K562 (cell line): Measurements from ENCODE around the gene UBE2L3. TPM values are rescaled to one million over a fixed set of nuclear protein-coding genes. Genes with fewer than 3 reads are reported as not detected.
A peak's percentile ranks its signal among the peaks of the same experiment; 100 is the strongest.

Experiments
- BRD4 ChIP-seq: fragments of 200-600 bp; sonication (generic); IDR thresholded peaks from 2 replicates; pipeline ENCODE4 v1.6.1; 2017; ENCODE audit warnings: inconsistent platforms
- DPF2 ChIP-seq: fragments of 450-650 bp; IDR thresholded peaks from 2 replicates; pipeline ENCODE4 v1.6.1; 2016
- E2F3 ChIP-seq: fragments of 250-450 bp; sonication (Bioruptor Pico); IDR thresholded peaks from 2 replicates; pipeline ENCODE4 v1.4.0; 2020; ENCODE audit warnings: mild to moderate bottlenecking
- ELF1 ChIP-seq: fragments of 200-800 bp; sonication (Bioruptor generic); IDR thresholded peaks from 2 replicates; pipeline ENCODE4 v1.6.1; 2016; ENCODE audit warnings: missing genetic modification characterization, missing compliant biosample characterization
- ETV5 ChIP-seq: sonication (generic); formaldehyde crosslinking; IDR thresholded peaks from 2 replicates; pipeline ENCODE4 v1.4.0; 2020; ENCODE audit warnings: low read depth, mild to moderate bottlenecking, missing genetic modification reagents
- ILF3 ChIP-seq: fragments of 450-650 bp; IDR thresholded peaks from 2 replicates; pipeline ENCODE4 v1.6.1; 2018; ENCODE audit warnings: antibody characterized with exemption, mild to moderate bottlenecking, moderate library complexity, borderline replicate concordance
- JUN ChIP-seq, 2 experiments: sonication (generic) in 1 of 2; formaldehyde crosslinking in 1 of 2; IDR thresholded peaks; 2 replicates each; pipeline versions ENCODE4 v1.6.1 to v1.8.0; 2012 to 2022; ENCODE audit warnings: borderline replicate concordance in 2 of 2, mild to moderate bottlenecking in 2 of 2, improper control_type of control experiment in 1 of 2, low read depth in 1 of 2, low read length in 1 of 2, missing genetic modification reagents in 1 of 2
- MCM5 ChIP-seq: fragments of 450-650 bp; IDR thresholded peaks from 2 replicates; pipeline ENCODE4 v1.6.1; 2016; ENCODE audit warnings: low read depth
- RBM34 ChIP-seq: fragments of 200-400 bp; formaldehyde crosslinking; IDR thresholded peaks from 2 replicates; pipeline ENCODE4 v1.6.1; 2018; ENCODE audit warnings: low read length, borderline replicate concordance; ENCODE audit not compliant: insufficient read depth
- RFX5 ChIP-seq: IDR thresholded peaks from 2 replicates; pipeline ENCODE4 v1.6.1; 2011; ENCODE audit warnings: low read depth, mild to moderate bottlenecking, improper control_type of control experiment, low read length
- SIX5 ChIP-seq, 2 experiments: IDR thresholded peaks; 2 replicates each; pipeline ENCODE4 v1.6.1; 2011; ENCODE audit warnings: low read length in 2 of 2, borderline replicate concordance in 1 of 2, low read depth in 1 of 2, mild to moderate bottlenecking in 1 of 2, moderate library complexity in 1 of 2; ENCODE audit not compliant: insufficient read depth in 1 of 2
- SMAD2 ChIP-seq: fragments of 150-350 bp; IDR thresholded peaks from 2 replicates; pipeline ENCODE4 v1.6.1; 2014; ENCODE audit warnings: low read depth, mild to moderate bottlenecking, low read length
- ZFP36 ChIP-seq: fragments of 150-350 bp; IDR thresholded peaks from 2 replicates; pipeline ENCODE4 v1.6.1; 2018; ENCODE audit warnings: low read length, low read depth; ENCODE audit not compliant: partially characterized antibody
- ZKSCAN1 ChIP-seq: fragments of 150-350 bp; IDR thresholded peaks from 2 replicates; pipeline ENCODE4 v1.6.1; 2016; ENCODE audit warnings: low read depth, low read length
- ZNF232 ChIP-seq: sonication (generic); formaldehyde crosslinking; IDR thresholded peaks from 2 replicates; pipeline ENCODE4 v1.8.0; 2022; ENCODE audit warnings: mild to moderate bottlenecking, missing genetic modification reagents
- polyA plus RNA-seq, 8 experiments: library from polyadenylated mRNA; depleted of rRNA in 4 of 8; stranded (reverse) in 5 of 8; unstranded in 3 of 8; fragments of >200 nt; fragmentation: Nextera tagmentation in 2 of 8; fragmentation: Illumina TruSeq in 1 of 8; extraction: Ambion mirVana in 2 of 8; extraction: Trizol in 1 of 8; gene quantifications; 2 replicates each; pipeline versions ENCODE4 v1.2.1 to v1.2.3, GENCODE V29; 2011 to 2014; ENCODE audit warnings: inconsistent platforms in 1 of 8, missing spikeins in 1 of 8
- total RNA-seq, 7 experiments: library from RNA; depleted of rRNA in 6 of 7; stranded (reverse); fragments of >200 nt in 6 of 7; fragmentation: Illumina TruSeq in 2 of 7; extraction: Trizol in 2 of 7; gene quantifications; 2 replicates each; pipeline versions ENCODE4 v1.2.1 to v1.2.3, GENCODE V29; 2011 to 2021; ENCODE audit warnings: low replicate concordance in 1 of 7
- TF ChIP-seq, protein P1 (sequence below): sonication (generic); formaldehyde crosslinking; IDR thresholded peaks from 2 replicates; pipeline ENCODE4 v1.8.1; 2022; ENCODE audit warnings: missing genetic modification reagents
- TF ChIP-seq, protein P2 (sequence below): fragments of 450-650 bp; IDR thresholded peaks from one replicate; pipeline ENCODE4 v1.6.1; 2018; ENCODE audit warnings: mild to moderate bottlenecking, moderate library complexity; ENCODE audit not compliant: partially characterized antibody
- TF ChIP-seq, protein P3 (sequence below): sonication (generic); formaldehyde crosslinking; IDR thresholded peaks from 2 replicates; pipeline ENCODE4 v1.8.0; 2022; ENCODE audit warnings: mild to moderate bottlenecking, missing genetic modification reagents
- TF ChIP-seq, protein P4 (sequence below): fragments of 200-800 bp; sonication (Bioruptor generic); IDR thresholded peaks from 2 replicates; pipeline ENCODE4 v1.6.1; 2016; ENCODE audit warnings: missing genetic modification characterization, missing compliant biosample characterization

Gene UBE2L3
- total and polyA plus RNA-seq, 9 of the 15 experiments (the other 6 are each of a cell fraction or from before 2014, with no cell fraction given) = 215 to 625 (median 285) TPM

DNA sequence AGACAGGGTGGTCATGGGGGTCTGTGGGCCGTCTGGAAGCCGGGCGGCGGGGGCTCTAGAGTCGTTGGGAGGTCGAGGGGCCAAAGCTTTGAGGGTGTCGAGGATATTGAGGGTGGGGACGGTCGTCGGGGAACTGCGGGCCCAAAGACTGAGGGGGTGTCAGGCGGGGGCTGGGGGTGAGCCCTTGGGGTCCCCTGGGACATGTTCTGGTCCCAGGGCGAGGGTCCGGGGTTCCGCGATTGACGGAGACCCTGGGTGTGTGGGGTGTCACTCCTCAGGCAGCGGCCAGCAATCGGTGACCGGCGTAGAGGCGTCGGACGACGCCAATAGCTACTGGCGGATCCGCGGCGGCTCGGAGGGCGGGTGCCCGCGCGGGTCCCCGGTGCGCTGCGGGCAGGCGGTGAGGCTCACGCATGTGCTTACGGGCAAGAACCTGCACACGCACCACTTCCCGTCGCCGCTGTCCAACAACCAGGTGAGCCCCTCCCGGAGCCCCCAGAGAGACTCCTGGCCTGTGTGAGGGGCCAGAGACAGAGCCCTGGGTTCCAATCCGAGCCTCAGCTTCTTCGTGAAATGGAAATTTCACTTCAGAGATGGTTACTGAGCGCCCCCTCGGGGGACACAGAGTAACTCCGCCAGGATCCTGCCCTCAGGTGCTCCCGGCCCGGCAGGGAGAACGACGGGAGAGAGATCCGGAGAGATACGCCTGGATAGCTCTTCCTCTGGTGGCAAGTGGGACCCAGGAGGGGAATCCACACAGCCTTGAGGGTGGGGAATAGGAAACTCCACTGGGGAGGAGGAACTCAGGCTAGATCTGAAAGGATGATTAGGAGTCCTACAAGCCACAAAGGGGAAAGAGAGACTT is 75.3 kb downstream of the UBE2L3 start (continued):
- no peak for TF ChIP-seq MCM5
- peak; percentile 72; the same call in 1 of the 2 replicates for TF ChIP-seq ZKSCAN1
- no peak for TF ChIP-seq RBM34
- TF ChIP-seq, protein P1, sequence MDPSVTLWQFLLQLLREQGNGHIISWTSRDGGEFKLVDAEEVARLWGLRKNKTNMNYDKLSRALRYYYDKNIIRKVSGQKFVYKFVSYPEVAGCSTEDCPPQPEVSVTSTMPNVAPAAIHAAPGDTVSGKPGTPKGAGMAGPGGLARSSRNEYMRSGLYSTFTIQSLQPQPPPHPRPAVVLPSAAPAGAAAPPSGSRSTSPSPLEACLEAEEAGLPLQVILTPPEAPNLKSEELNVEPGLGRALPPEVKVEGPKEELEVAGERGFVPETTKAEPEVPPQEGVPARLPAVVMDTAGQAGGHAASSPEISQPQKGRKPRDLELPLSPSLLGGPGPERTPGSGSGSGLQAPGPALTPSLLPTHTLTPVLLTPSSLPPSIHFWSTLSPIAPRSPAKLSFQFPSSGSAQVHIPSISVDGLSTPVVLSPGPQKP (CRISPR knock-in tag) = no peak
- TF ChIP-seq ILF3 = no peak
- TF ChIP-seq, protein P2, sequence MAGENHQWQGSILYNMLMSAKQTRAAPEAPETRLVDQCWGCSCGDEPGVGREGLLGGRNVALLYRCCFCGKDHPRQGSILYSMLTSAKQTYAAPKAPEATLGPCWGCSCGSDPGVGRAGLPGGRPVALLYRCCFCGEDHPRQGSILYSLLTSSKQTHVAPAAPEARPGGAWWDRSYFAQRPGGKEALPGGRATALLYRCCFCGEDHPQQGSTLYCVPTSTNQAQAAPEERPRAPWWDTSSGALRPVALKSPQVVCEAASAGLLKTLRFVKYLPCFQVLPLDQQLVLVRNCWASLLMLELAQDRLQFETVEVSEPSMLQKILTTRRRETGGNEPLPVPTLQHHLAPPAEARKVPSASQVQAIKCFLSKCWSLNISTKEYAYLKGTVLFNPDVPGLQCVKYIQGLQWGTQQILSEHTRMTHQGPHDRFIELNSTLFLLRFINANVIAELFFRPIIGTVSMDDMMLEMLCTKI = no peak
- TF ChIP-seq ZFP36 = no peak
- no peak for TF ChIP-seq DPF2
- TF ChIP-seq, protein P3, sequence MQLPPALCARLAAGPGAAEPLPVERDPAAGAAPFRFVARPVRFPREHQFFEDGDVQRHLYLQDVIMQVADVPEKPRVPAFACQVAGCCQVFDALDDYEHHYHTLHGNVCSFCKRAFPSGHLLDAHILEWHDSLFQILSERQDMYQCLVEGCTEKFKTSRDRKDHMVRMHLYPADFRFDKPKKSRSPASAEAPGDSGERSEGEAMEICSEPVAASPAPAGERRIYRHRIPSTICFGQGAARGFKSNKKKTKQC (CRISPR knock-in tag) = no peak
- no peak for TF ChIP-seq ZNF232 (CRISPR knock-in tag)
- TF ChIP-seq ELF1 (tag) = no peak
- peak; percentile 99 for TF ChIP-seq BRD4
- no peak for TF ChIP-seq SIX5 (IDR thresholded peaks at IDR 0.05; ENCODE audit: borderline replicate concordance in 1 of 2, insufficient read depth in 1 of 2, low read depth in 1 of 2, low read length in 2 of 2)
- no peak for TF ChIP-seq E2F3 (CRISPR knock-in tag)
- TF ChIP-seq, protein P4, sequence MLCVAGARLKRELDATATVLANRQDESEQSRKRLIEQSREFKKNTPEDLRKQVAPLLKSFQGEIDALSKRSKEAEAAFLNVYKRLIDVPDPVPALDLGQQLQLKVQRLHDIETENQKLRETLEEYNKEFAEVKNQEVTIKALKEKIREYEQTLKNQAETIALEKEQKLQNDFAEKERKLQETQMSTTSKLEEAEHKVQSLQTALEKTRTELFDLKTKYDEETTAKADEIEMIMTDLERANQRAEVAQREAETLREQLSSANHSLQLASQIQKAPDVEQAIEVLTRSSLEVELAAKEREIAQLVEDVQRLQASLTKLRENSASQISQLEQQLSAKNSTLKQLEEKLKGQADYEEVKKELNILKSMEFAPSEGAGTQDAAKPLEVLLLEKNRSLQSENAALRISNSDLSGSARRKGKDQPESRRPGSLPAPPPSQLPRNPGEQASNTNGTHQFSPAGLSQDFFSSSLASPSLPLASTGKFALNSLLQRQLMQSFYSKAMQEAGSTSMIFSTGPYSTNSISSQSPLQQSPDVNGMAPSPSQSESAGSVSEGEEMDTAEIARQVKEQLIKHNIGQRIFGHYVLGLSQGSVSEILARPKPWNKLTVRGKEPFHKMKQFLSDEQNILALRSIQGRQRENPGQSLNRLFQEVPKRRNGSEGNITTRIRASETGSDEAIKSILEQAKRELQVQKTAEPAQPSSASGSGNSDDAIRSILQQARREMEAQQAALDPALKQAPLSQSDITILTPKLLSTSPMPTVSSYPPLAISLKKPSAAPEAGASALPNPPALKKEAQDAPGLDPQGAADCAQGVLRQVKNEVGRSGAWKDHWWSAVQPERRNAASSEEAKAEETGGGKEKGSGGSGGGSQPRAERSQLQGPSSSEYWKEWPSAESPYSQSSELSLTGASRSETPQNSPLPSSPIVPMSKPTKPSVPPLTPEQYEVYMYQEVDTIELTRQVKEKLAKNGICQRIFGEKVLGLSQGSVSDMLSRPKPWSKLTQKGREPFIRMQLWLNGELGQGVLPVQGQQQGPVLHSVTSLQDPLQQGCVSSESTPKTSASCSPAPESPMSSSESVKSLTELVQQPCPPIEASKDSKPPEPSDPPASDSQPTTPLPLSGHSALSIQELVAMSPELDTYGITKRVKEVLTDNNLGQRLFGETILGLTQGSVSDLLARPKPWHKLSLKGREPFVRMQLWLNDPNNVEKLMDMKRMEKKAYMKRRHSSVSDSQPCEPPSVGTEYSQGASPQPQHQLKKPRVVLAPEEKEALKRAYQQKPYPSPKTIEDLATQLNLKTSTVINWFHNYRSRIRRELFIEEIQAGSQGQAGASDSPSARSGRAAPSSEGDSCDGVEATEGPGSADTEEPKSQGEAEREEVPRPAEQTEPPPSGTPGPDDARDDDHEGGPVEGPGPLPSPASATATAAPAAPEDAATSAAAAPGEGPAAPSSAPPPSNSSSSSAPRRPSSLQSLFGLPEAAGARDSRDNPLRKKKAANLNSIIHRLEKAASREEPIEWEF = no peak
- TF ChIP-seq RFX5 = peak; percentile 62; the same call in 1 of the 2 replicates
- TF ChIP-seq SMAD2 = 0 out of 2 replicates have a peak, but pooled peaks have one; percentile 50
- no peak for TF ChIP-seq ETV5 (CRISPR knock-in tag)
- TF ChIP-seq JUN (IDR thresholded peaks at IDR 0.05; ENCODE audit: borderline replicate concordance, low read depth, low read length) = 0 out of 2 replicates have a peak, but pooled peaks have one; percentile 0
- TF ChIP-seq JUN (CRISPR knock-in tag; IDR thresholded peaks at IDR 0.05; ENCODE audit: borderline replicate concordance) = no peak
